Right ventricle myocardium superior (tissue), 1 donor: Measurements from ENCODE around the gene BCHE. TPM values are rescaled to one million over a fixed set of nuclear protein-coding genes. Genes with fewer than 3 reads are reported as not detected.

Source experiments
- ATAC-seq: fragments of 200-7000 bp; cut with Tn5 transposase; one replicate; pipeline ENCODE4 v1.9.1; 2020; ENCODE audit warnings: mild to moderate bottlenecking; ENCODE audit not compliant: poor library complexity
- DNase-seq: peaks from one replicate; pipeline ENCODE4 v3.0.0-alpha.2; 2020
- intact Hi-C: fragments of 100-400 bp; cut with DNase I; formaldehyde crosslinking; loops from one replicate; pipeline ENCODE4 v1.11.2; 2022
- total RNA-seq: library from RNA; stranded (reverse); fragmentation: NEBNext Ultra II Directional; extraction: Animal tissue kit (Norgen Biotek cat#: 25700); gene quantifications from one replicate; pipeline ENCODE4 v1.2.1, GENCODE V29; 2021
- donor health status: DM: no; HTN: yes; CAD: no; lungs with severe emphysema.

The BCHE gene
- total RNA-seq, 1 donor from 2014 or later = 2.8 TPM

DNA sequence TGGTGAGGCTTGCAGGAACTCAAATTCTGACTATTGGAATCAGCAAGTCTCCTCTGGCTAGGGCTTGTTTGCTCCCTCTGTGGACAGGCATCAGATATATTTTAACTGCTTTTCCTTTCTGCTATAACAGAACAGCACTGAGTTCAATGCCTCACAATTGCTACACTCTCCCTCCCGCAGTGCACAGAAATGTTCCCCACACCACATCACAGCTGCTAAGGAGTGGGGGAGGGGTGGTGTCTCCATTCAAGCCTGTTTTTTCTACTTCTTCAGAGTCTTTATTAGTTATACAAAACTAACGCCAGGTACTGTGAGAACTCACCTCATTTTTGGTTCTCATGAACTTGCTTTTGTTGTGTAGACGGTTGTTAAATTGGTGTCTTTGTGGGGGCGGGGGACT is 68.5 kb downstream of the BCHE start:
- DNase-seq = no peak
- intact Hi-C loops = no loop called here
- ATAC-seq = no peak

DNA sequence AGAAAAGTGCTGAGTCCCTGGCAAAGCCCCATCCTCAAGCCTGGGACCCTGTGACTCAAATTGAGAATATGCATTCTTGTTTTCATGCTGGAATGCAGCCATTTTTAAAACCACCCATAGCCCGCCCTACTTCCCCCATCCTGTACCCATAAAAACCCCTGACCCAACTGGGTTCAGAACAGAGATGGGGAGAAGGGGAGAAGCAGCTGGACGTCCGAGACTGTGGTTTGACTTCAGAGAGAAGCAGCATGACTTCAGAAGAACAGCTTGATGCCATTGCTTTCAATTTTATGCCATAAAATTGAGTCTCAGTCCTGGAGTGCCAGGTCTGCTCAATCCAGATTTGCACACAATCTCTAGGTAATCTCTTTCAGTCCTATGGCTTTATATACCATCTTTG is 78.2 kb downstream of the BCHE start:
- no peak for DNase-seq
- intact Hi-C loops = no loop called here
- no peak for ATAC-seq

DNA sequence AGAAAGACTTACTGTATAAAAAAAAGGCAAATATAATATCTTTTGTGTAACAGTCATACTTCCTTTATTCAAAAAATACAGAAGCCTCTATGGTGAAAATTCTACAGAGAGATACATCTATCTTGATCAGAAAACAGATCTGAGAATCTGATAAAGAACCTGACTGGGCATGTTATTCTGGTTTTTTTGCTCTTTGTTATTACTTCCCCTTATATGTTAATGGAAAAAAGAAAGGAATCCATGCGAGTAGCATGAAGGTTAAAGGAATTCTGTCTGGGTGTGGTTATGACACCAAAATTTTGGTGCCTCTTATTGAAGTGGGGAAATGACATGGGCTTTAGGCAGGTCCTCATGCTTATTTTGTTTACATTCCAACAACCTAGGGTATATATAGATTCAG is 81.7 kb downstream of the BCHE start:
- intact Hi-C loops = no loop called here
- DNase-seq (no peak), ATAC-seq (no peak)

DNA sequence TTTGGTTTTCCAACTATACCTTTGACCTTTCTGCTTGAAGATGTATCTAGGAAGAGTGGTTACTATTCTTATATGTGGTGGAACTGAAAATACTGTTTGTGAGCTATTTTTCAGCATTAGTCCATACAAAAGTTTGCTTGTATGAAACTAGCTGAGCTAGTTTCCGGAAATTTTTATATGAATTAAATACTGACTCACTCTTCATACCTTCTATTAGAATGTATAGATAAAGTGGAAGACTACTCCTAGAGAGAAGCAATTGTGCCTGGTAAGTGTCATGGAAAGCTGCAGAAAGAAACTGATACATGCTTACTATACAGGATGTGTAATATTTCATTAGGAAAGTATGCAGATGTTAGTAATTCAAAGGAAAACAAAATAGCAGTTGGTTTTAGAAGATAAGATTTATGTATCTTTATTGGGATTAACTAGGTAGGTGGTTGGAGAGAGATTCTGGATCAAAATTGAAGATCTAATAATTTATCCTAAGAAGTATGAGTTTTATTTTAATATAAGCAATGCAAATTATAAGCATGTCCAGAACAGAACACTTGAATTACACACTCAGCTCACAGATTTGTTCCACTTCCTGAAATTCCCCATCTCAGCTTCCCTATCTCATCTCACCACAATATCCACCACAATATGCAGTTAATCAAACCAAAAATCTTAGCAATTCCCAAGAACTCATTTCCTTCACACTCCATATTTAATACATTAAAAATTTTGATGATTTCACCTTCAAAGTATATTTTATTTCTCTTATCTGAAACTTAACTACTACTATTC is 82.8 kb downstream of the BCHE start:
- DNase-seq (no peak), ATAC-seq (no peak)
- intact Hi-C loops = no loop called here

DNA sequence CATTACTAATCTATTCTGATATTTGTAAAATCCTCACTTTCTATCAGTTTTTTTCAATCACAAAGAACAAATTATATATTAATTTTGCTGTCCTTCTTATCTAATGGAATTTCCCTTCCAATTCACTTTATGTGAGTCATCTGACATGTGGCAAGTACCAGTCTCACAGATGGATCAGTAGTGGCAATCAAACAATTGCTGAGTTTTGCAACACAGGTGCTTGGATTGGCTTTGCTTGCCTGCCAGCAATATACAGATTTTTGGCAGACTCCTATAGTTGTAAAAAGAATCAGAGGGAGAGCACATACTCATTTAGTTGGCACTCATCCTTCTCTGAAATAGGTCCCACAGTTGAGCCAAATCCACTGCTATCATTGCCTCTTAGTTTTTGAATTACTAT is 83.7 kb downstream of the BCHE start:
- intact Hi-C loops = no loop called here
- DNase-seq = no peak
- ATAC-seq = peak; percentile 59

DNA sequence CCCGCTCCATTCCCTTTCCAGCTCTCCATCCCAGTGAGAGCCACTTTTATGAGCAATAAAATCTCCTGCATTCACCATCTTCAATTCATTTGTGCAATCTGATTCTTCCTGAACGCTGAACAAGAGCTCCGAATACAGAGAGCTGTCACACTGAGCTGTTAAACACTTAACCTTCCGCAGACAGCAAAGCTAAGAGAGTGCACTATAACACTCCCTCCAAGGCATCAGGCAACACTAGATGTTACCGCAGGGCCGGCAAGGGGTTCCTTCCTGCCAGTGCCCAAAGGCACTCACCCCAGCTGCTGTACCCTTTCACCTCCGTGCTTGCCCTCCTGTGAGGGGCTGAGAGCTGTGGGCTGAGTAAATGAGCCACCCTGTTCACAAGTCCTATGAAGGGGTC is 85.6 kb downstream of the BCHE start:
- intact Hi-C loops = no loop called here
- ATAC-seq (peak; percentile 80), DNase-seq (no peak)

DNA sequence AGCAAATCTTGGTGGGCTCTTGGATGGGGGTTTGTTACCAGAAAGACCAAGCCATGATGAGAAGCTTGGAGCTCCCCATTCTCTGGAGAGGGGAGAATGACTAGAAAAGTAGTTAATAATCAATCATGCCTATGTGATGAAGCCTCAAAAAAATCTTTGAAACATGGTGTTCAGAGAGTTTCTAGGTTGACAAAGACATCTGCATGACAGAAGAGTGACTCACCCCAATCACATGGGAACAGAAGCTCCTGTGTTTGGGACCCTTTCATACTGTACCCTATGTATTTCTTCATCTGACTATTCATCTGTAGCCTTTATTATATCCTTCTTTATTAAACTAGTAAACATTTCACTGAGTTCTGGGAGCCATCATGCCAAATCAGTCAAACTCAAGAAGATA is 87.4 kb downstream of the BCHE start:
- DNase-seq (no peak), ATAC-seq (no peak)
- intact Hi-C loops = no loop called here

DNA sequence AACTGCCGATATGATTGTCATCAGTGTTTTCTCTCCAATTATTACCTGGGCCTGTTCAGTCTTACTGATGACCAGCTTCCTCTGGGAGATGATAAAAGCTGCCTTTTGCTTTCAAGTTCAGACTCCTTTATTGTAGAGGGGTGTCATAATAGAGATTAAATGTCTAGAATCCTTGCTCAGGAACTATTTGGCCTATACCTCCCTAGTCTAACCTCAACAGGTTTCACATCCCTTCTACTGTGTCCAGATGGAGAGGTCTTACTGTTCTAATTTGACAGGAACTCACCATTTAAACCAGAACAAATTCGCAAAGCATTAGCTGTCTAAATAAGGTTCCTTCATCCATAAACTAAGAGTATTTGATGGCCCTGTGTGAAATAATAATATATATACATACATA is 88.0 kb downstream of the BCHE start:
- intact Hi-C loops = no loop called here
- no peak for DNase-seq
- no peak for ATAC-seq

DNA sequence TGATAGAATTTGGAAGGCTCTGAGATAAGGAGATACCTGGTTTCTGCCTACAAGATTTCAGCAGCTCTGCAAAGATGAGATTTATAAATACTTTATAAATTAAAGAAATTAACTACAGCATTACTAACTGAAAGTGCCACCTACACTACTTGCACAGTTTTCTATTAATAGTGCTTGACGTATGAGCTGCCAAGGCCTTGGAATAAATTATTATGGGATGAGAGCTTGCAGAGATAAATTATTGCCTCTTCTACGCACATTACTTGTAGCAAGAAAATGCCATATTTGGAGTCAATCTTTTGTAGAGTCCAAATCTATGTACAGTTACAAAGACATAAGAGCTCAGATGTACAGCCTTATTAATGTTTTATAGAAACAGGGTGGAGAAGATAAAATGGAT is 89.1 kb downstream of the BCHE start:
- ATAC-seq = peak; percentile 51
- intact Hi-C loops = no loop called here
- DNase-seq = no peak

DNA sequence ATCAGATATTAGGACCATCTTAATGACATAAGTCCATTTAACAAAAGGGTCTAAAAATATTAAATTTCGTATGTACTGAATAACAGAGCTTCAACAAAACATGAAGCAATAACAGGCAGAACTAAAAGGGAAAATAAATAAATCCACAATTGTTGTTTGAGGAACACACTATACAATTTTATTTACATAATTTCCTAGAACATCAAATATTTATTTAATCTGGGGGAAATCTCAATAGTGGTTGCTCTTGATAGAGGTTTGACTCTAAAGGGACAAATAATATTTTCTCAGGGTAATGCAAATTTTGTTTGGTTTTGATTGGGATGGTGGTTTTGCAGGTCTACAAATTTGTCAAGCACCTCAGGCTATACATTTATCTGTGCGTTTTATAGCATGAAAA is 90.3 kb downstream of the BCHE start:
- DNase-seq = no peak
- intact Hi-C loops = no loop called here
- ATAC-seq = no peak

DNA sequence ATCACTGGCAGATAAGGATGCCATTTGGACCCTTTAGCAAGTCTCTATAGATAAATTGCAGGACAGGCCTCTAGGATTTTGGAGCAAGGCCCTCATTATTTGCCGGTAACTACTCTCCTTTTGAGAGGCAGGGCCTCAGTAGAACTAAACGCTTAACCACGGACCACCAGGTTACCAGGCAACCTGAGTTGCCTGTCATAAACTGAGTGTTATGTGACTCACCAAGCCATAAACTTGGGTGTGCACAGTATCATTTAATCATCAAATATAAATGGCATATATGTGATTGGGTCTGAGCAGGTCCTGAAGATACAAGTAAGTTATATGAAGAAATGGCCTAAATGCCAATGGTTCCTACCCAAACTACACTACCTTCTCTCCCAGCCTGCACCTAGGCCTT is 93.2 kb downstream of the BCHE start:
- intact Hi-C loops = no loop called here
- ATAC-seq (no peak), DNase-seq (no peak)

DNA sequence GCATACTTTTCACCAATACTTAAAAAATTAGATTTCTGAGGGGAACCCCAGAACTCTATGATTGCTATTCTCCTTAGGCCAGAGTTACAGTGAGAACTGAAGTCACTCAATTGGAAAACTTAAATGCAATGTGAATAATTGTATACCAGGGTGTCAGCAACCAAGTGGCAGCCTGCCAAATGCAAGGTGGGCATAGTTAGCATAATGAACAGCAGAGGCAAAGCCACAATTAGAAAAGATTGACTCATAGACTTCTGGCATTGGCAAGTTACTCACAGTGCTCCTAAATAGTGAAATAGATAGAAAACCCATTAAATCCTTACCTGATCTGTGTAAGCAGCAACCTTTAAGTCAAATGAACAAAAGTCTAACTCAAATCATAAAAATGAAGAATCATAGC is 94.9 kb downstream of the BCHE start:
- ATAC-seq (no peak), DNase-seq (no peak)
- intact Hi-C loops = no loop called here

DNA sequence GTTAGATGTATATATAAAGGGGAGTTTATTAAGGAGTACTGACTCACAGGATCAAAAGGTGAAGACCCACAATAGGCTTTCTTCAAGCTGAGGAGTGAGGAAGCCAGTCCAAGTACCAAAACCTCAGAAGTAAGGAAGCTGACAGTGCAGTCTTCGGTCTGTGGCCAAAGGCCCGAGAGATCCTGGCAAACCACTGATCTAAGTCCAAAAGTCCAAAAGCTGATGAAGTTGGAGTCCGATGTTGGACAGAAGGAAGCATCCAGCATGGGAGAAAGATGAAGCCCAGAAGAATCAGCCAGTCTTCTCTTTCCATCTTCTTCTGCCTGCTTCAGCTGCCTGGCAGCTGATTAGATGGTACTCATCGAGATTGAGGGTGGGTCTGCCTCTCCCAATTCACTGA is 107.5 kb downstream of the BCHE start:
- intact Hi-C loops = no loop called here
- no peak for DNase-seq
- no peak for ATAC-seq

DNA sequence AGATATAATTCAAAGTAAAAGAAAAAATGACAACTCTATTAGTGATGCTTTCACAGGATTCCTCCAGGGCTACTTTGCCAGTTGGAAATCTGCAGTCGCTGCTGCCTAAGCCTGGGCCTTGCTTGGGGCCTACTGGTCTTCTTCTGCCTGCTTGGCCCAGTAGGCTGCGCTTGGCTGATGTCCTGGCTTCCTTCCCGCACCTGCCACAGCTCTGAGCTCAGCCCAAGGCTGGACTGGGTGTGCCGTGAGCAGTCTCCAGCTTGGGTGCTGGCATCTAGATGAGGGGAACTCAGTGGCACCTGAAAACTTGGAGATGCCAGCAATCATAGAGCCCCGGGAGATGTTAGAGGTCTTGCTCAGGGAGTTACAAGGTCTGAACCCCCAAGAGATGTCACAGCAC is 108.3 kb downstream of the BCHE start:
- ATAC-seq = no peak
- DNase-seq = no peak
- intact Hi-C loops = no loop called here

DNA sequence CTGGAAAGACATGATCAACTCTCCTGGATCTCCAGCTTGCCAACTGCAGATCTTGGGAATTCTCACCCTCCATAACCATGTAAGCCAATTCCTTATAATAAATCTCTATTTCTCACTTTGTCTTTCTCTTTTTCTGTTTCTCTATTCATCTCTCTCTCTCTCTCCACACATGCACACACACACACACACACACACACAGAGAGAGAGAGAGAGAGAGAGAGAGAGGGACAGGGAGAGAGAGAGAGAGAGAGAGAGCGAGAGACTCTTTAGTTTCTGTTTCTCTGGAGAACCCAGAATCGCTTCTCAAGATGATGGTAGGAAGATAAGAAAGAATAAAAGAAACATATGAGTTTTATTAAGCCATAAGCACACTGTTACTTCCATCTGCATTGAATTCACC is 111.9 kb downstream of the BCHE start:
- intact Hi-C loops = no loop called here
- ATAC-seq (no peak), DNase-seq (no peak)
